ENCODE data around the gene ZNF543.

GRCh38 chr19:57319869-57320179 is 448 bp upstream of the ZNF543 start:
- TF ChIP-seq GATA3 (IDR thresholded peaks at IDR 0.05; ENCODE audit: low read depth, low read length) (no peak), GATA2 (IDR thresholded peaks at IDR 0.05; ENCODE audit: low read depth, low read length) (no peak)

Measured in SH-SY5Y (cell line).